SU-DHL-6 (cell line): Measurements from ENCODE around the gene MOCS3.

Experiments used
- H2AFZ ChIP-seq: fragments of 200-600 bp; sonication (generic); 2 replicates; pipeline ENCODE4 v1.6.1; 2014; ENCODE audit warnings: low read depth, mild to moderate bottlenecking, moderate library complexity, mixed read lengths, antibody characterized with exemption, low read length; ENCODE audit not compliant: severe bottlenecking
- H3F3A ChIP-seq: fragments of 200-600 bp; shearing (Covaris generic); 2 replicates; pipeline ENCODE4 v1.6.0; 2016; ENCODE audit warnings: antibody characterized with exemption, mild to moderate bottlenecking; ENCODE audit not compliant: insufficient read depth
- H3K27ac ChIP-seq: fragments of 200-600 bp; sonication (generic); 2 replicates; pipeline ENCODE4 v1.5.1; 2016; ENCODE audit warnings: low read depth, mild to moderate bottlenecking, low read length, moderate library complexity, mixed read lengths
- H3K27me3 ChIP-seq: fragments of 200-600 bp; sonication (generic), shearing (Covaris generic); 2 replicates; pipeline ENCODE4 v1.6.0; 2014; ENCODE audit warnings: mild to moderate bottlenecking, low read length
- H3K36me3 ChIP-seq: fragments of 200-600 bp; sonication (generic); 2 replicates; pipeline ENCODE4 v1.6.1; 2014; ENCODE audit warnings: mild to moderate bottlenecking, low read length, mixed read lengths
- H3K4me2 ChIP-seq: fragments of 300-600, 200-600 bp; shearing (Covaris generic), sonication (generic); 2 replicates; pipeline ENCODE4 v1.6.0; 2014; ENCODE audit warnings: low read length, low read depth, mild to moderate bottlenecking; ENCODE audit not compliant: poor library complexity, severe bottlenecking
- H3K4me3 ChIP-seq: fragments of 200-600 bp; sonication (generic); 2 replicates; pipeline ENCODE4 v1.5.1; 2014; ENCODE audit warnings: antibody characterized with exemption, low read length, mild to moderate bottlenecking, mixed read lengths; ENCODE audit not compliant: insufficient read depth, poor library complexity, severe bottlenecking
- H3K79me2 ChIP-seq: fragments of 200-600 bp; sonication (generic); 2 replicates; pipeline ENCODE4 v1.6.1; 2014; ENCODE audit warnings: mild to moderate bottlenecking, low read length, moderate library complexity; ENCODE audit not compliant: insufficient read depth
- H3K9ac ChIP-seq: fragments of 200-600 bp; sonication (generic); 2 replicates; pipeline ENCODE4 v1.7.0; 2014; ENCODE audit warnings: mild to moderate bottlenecking, low read length
- H3K9me2 ChIP-seq: fragments of 200-600 bp; sonication (generic); replicated peaks from 2 replicates; pipeline ENCODE4 v1.6.1; 2014; ENCODE audit warnings: low read length; ENCODE audit not compliant: insufficient read depth
- H3K9me3 ChIP-seq: fragments of 200-600 bp; sonication (generic); 2 replicates; pipeline ENCODE4 v1.6.1; 2014; ENCODE audit warnings: low read length, mixed read lengths; ENCODE audit not compliant: insufficient read depth
- H4K20me1 ChIP-seq: fragments of 200-600 bp; sonication (generic); 2 replicates; pipeline ENCODE4 v1.6.1; 2014; ENCODE audit warnings: low read depth, mild to moderate bottlenecking, antibody characterized with exemption, low read length, moderate library complexity, mixed read lengths
- EZH2phosphoT487 ChIP-seq: fragments of 200-600 bp; sonication (generic), shearing (Covaris generic); conservative IDR thresholded peaks from 2 replicates; pipeline ENCODE4 v1.6.1; 2018; ENCODE audit warnings: mild to moderate bottlenecking, antibody characterized with exemption, low read length, moderate library complexity, mixed read lengths
- TF ChIP-seq, protein P1 (sequence below): fragments of 200-600 bp; sonication (generic); IDR thresholded peaks from one replicate; pipeline ENCODE4 v1.5.1; 2017; ENCODE audit warnings: antibody characterized with exemption, mild to moderate bottlenecking, low read length, moderate library complexity; ENCODE audit not compliant: insufficient read depth, poor library complexity, severe bottlenecking

Gene MOCS3

DNA sequence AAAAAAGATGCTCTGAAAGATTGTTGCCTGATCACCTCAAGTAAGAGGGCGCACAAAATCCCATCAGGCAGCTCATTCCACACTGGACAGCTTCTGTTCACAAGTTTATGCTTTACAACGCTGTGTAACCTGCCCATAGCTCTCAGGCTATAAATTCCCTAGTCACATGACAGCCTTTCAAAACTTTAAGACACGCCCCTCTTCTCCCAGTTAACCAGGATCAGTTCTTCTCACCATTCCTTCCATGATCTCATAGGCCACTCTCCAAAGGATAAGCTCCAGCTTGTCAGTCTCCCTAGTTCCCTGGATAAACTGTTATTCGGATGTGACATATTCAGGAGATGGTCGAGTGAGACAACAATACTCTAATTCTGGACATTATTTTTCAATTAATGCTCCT, 42.4 kb upstream of the MOCS3 start:
- no peak overlapping the region for H3K9ac ChIP-seq
- no peak overlapping the region for H2AFZ ChIP-seq
- no peaks in the 10 kb centered on the region for H3K9me2 ChIP-seq
- peaks cover 99% of the 10 kb centered on the region for H3K79me2 ChIP-seq
- no peak overlapping the region for H3K4me3 ChIP-seq
- no peaks in the 10 kb centered on the region for H3K9me3 ChIP-seq
- H4K20me1 ChIP-seq: peaks cover 54% of the 10 kb centered on the region
- no peak overlapping the region for H3K27ac ChIP-seq
- H3K36me3 ChIP-seq: peaks cover 24% of the 10 kb centered on the region; the same call in 1 of the 2 replicates
- peak overlapping the region; percentile 37 for H3K4me2 ChIP-seq
- no peaks in the 10 kb centered on the region for H3K27me3 ChIP-seq
- TF ChIP-seq EZH2phosphoT487: no peak
- TF ChIP-seq, protein P1, sequence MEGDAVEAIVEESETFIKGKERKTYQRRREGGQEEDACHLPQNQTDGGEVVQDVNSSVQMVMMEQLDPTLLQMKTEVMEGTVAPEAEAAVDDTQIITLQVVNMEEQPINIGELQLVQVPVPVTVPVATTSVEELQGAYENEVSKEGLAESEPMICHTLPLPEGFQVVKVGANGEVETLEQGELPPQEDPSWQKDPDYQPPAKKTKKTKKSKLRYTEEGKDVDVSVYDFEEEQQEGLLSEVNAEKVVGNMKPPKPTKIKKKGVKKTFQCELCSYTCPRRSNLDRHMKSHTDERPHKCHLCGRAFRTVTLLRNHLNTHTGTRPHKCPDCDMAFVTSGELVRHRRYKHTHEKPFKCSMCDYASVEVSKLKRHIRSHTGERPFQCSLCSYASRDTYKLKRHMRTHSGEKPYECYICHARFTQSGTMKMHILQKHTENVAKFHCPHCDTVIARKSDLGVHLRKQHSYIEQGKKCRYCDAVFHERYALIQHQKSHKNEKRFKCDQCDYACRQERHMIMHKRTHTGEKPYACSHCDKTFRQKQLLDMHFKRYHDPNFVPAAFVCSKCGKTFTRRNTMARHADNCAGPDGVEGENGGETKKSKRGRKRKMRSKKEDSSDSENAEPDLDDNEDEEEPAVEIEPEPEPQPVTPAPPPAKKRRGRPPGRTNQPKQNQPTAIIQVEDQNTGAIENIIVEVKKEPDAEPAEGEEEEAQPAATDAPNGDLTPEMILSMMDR: no peak
- H3F3A ChIP-seq: peaks cover 11% of the 10 kb centered on the region; the same call in 1 of the 2 replicates

DNA sequence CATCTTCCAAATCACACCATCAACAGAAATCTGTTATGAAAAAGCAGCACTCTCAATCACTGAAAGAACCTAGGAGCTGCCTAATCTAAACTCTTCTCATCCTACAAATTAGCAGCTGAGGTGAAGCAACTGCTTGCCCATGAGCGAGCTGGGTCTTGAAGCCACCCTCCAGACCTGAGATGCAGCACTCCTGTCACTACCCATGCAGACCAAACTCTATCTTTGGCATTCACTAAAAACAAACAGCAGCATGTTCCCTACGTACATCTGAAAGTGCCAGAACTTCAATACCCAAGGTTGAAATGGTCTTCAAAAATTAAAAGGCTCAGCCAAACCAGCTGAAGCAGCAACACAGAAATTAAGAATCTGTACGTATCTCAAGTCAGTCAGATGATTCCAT, 41.7 kb upstream of the MOCS3 start:
- Histone ChIP-seq H3K4me3 (no peak overlapping the region), H3K27me3 (no peaks in the 10 kb centered on the region), H2AFZ (no peak overlapping the region), H3F3A (peaks cover 18% of the 10 kb centered on the region), H4K20me1 (peaks cover 54% of the 10 kb centered on the region), H3K79me2 (peaks cover 99% of the 10 kb centered on the region), H3K4me2 (peak overlapping the region; percentile 37), H3K9ac (no peak overlapping the region), H3K27ac (peak overlapping the region; percentile 26; the same call in 1 of the 2 replicates), H3K36me3 (peaks cover 20% of the 10 kb centered on the region; the same call in 1 of the 2 replicates), H3K9me3 (no peaks in the 10 kb centered on the region), H3K9me2 (no peaks in the 10 kb centered on the region)
- no peak for TF ChIP-seq EZH2phosphoT487
- TF ChIP-seq, protein P1: no peak

DNA sequence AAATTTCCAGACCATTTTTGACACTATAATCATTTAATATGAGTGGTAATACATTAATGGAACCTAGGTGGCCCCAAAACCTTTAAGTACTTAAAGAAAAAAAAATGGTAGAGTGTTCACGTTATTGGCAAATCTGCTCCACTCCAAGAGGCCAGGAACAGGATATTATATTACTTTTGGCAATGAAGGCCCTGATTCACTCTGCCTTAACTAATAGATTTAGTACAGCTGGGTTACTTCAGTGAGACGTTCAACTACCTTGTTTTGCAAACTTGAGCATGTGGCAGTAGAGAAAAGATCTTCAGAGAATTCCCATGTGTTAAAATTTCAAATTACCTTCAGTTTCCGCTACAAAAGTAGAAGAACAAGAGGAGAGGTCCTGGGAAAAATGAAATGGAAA, 40.2 kb upstream of the MOCS3 start:
- Histone ChIP-seq H3K36me3 (peaks cover 20% of the 10 kb centered on the region; the same call in 1 of the 2 replicates), H3K27me3 (no peaks in the 10 kb centered on the region), H4K20me1 (peaks cover 55% of the 10 kb centered on the region), H3F3A (peaks cover 21% of the 10 kb centered on the region), H3K4me2 (peak overlapping the region; percentile 37), H2AFZ (no peak overlapping the region), H3K9ac (no peak overlapping the region), H3K79me2 (peaks cover 99% of the 10 kb centered on the region), H3K4me3 (no peak overlapping the region), H3K9me3 (no peaks in the 10 kb centered on the region), H3K9me2 (no peaks in the 10 kb centered on the region), H3K27ac (no peak overlapping the region)
- no peak for TF ChIP-seq EZH2phosphoT487
- TF ChIP-seq, protein P1: no peak
